H1 (cell line): ENCODE results near the gene FAM83F. TPM values are rescaled to one million over a fixed set of nuclear protein-coding genes. Genes with fewer than 3 reads are reported as not detected.
A peak's percentile ranks its signal among the peaks of the same experiment; 100 is the strongest.

ENCODE experiments used
- CTCF ChIA-PET: fragments of 300-600 bp; sonication (Branson Sonifier 250); formaldehyde crosslinking; loops from one replicate; lab custom pipeline; 2021; ENCODE audit not compliant: partially characterized antibody; lab: Charles Lee
- POLR2A ChIA-PET: fragments of 300-600 bp; sonication (Branson Sonifier 250); formaldehyde crosslinking; loops from one replicate; lab custom pipeline; 2021; ENCODE audit warnings: inconsistent platforms; ENCODE audit not compliant: partially characterized antibody; lab: Charles Lee
- DNase-seq, 2 experiments: peaks; one replicate each; pipeline versions ENCODE4 v3.0.0 to v3.0.0-alpha.2; 2010 to 2022; ENCODE audit warnings: low spot score in 2 of 2, low read depth in 1 of 2, mixed read lengths in 1 of 2
- FAIRE-seq: peaks from 2 replicates; lab custom pipeline; 2011; peaks lifted over from hg19 to GRCh38; lab: Jason Lieb, UNC
- H2AFZ ChIP-seq: 2 replicates; pipeline ENCODE4 v1.8.1; 2012; ENCODE audit warnings: low read length, inconsistent platforms
- H2AK5ac ChIP-seq: 2 replicates; pipeline ENCODE4 v1.6.1; 2013; ENCODE audit warnings: low read depth, low read length
- H2BK120ac ChIP-seq: replicated peaks from 2 replicates; pipeline ENCODE3; 2013; ENCODE audit warnings: low read depth, low read length, inconsistent platforms
- H2BK12ac ChIP-seq: 2 replicates; pipeline ENCODE4 v1.6.1; 2013; ENCODE audit warnings: low read depth, low read length
- H2BK15ac ChIP-seq: 2 replicates; pipeline ENCODE4 v1.6.1; 2013; ENCODE audit warnings: low read length
- H2BK20ac ChIP-seq: 2 replicates; pipeline ENCODE4 v1.6.1; 2013; ENCODE audit warnings: low read length
- H2BK5ac ChIP-seq: 2 replicates; pipeline ENCODE4 v1.6.1; 2013; ENCODE audit warnings: low read depth, low read length
- H3K14ac ChIP-seq: 2 replicates; pipeline ENCODE4 v1.6.1; 2013; ENCODE audit warnings: inconsistent platforms; ENCODE audit not compliant: insufficient read length
- H3K18ac ChIP-seq: 2 replicates; pipeline ENCODE4 v1.6.1; 2013; ENCODE audit warnings: low read length; ENCODE audit errors: extremely low read depth
- H3K23ac ChIP-seq: 2 replicates; pipeline ENCODE4 v1.6.1; 2013; ENCODE audit warnings: inconsistent platforms; ENCODE audit not compliant: insufficient read length
- H3K23me2 ChIP-seq: 2 replicates; pipeline ENCODE4 v1.6.1; 2013; ENCODE audit warnings: low read depth, low read length
- H3K27ac ChIP-seq: 2 replicates; pipeline ENCODE4 v1.6.1; 2011; ENCODE audit warnings: low read depth, low read length, inconsistent platforms
- H3K27me3 ChIP-seq, 4 experiments: replicated peaks in 1 of 4; 1 replicate in 1 of 4; 2 replicates in 3 of 4; pipeline versions ENCODE4 v1.6.1 to v1.8.1; 2011 to 2013; ENCODE audit warnings: low read length in 3 of 4, mild to moderate bottlenecking in 3 of 4, inconsistent platforms in 2 of 4, mixed read lengths in 2 of 4, moderate library complexity in 1 of 4; ENCODE audit not compliant: control insufficient read depth in 3 of 4, insufficient read depth in 3 of 4; ENCODE audit errors: extremely low read depth in 1 of 4
- H3K36me3 ChIP-seq, 4 experiments: 2 replicates each; pipeline versions ENCODE4 v1.6.1 to v1.8.1; 2011 to 2013; ENCODE audit warnings: mild to moderate bottlenecking in 4 of 4, low read length in 3 of 4, moderate library complexity in 2 of 4, control low read depth in 1 of 4, inconsistent platforms in 1 of 4; ENCODE audit not compliant: insufficient read depth in 4 of 4, control insufficient read depth in 2 of 4
- H3K4ac ChIP-seq: replicated peaks from 2 replicates; pipeline ENCODE3; 2013; ENCODE audit warnings: low read length, low read depth, mixed read lengths, inconsistent platforms; ENCODE audit not compliant: insufficient read length
- H3K4me1 ChIP-seq, 4 experiments: replicated peaks in 1 of 4; 1 replicate in 1 of 4; 2 replicates in 3 of 4; pipeline versions ENCODE4 v1.6.1 to v1.8.1; 2011 to 2013; ENCODE audit warnings: low read length in 3 of 4, inconsistent platforms in 2 of 4, mixed read lengths in 1 of 4; ENCODE audit not compliant: insufficient read depth in 4 of 4, control insufficient read depth in 3 of 4
- H3K4me2 ChIP-seq, 2 experiments: 2 replicates each; pipeline versions ENCODE4 v1.6.1 to v1.8.1; 2011 to 2013; ENCODE audit warnings: low read depth in 2 of 2, low read length in 2 of 2, control low read depth in 1 of 2, inconsistent platforms in 1 of 2, mild to moderate bottlenecking in 1 of 2; ENCODE audit not compliant: insufficient read depth in 1 of 2
- H3K4me3 ChIP-seq, 4 experiments: fragments of 200-600, 300-600 bp in 1 of 4; sonication (generic), shearing (Covaris generic), sonication (Bioruptor Twin) in 1 of 4; 2 replicates each; pipeline versions ENCODE4 v1.5.1 to v1.8.1; 2011 to 2016; ENCODE audit warnings: low read length in 4 of 4, low read depth in 3 of 4, control low read depth in 2 of 4, inconsistent platforms in 2 of 4, mild to moderate bottlenecking in 2 of 4, mixed read lengths in 1 of 4, moderate library complexity in 1 of 4; ENCODE audit not compliant: insufficient read depth in 2 of 4; ENCODE audit errors: extremely low read depth in 1 of 4
- H3K56ac ChIP-seq: replicated peaks from 2 replicates; pipeline ENCODE3; 2013; ENCODE audit warnings: low read depth, mild to moderate bottlenecking, mixed read lengths, low read length, inconsistent platforms; ENCODE audit not compliant: insufficient read length
- H3K79me1 ChIP-seq: 2 replicates; pipeline ENCODE4 v1.6.1; 2013; ENCODE audit warnings: low read depth, low read length, control low read depth
- H3K79me2 ChIP-seq, 2 experiments: 2 replicates each; pipeline versions ENCODE4 v1.6.1 to v1.8.1; 2012 to 2013; ENCODE audit warnings: low read length in 2 of 2, mild to moderate bottlenecking in 2 of 2, inconsistent platforms in 1 of 2; ENCODE audit not compliant: insufficient read depth in 2 of 2, control insufficient read depth in 1 of 2
- H3K9ac ChIP-seq, 4 experiments: replicated peaks in 1 of 4; 1 replicate in 1 of 4; 2 replicates in 3 of 4; pipeline versions ENCODE4 v1.6.1 to v1.8.1; 2011 to 2013; ENCODE audit warnings: low read depth in 3 of 4, low read length in 3 of 4, control low read depth in 2 of 4, mild to moderate bottlenecking in 2 of 4, moderate library complexity in 2 of 4, inconsistent platforms in 1 of 4; ENCODE audit errors: extremely low read depth in 1 of 4
- H3K9me3 ChIP-seq, 2 experiments: 2 replicates each; pipeline versions ENCODE4 v1.6.1 to v1.8.1; 2012 to 2013; ENCODE audit warnings: mild to moderate bottlenecking in 2 of 2, moderate library complexity in 2 of 2, control low read depth in 1 of 2, inconsistent platforms in 1 of 2, low read depth in 1 of 2, low read length in 1 of 2, mixed read lengths in 1 of 2; ENCODE audit not compliant: insufficient read depth in 2 of 2
- H4K20me1 ChIP-seq, 2 experiments: replicated peaks in 1 of 2; 2 replicates each; pipeline versions ENCODE3 to v1.8.1; 2011 to 2013; ENCODE audit warnings: inconsistent platforms in 2 of 2, low read length in 2 of 2, mild to moderate bottlenecking in 1 of 2; ENCODE audit not compliant: insufficient read depth in 2 of 2, control insufficient read depth in 1 of 2
- H4K5ac ChIP-seq: 2 replicates; pipeline ENCODE4 v1.6.1; 2013; ENCODE audit warnings: low read length, low read depth, mixed read lengths, inconsistent platforms; ENCODE audit not compliant: insufficient read length
- H4K8ac ChIP-seq: 2 replicates; pipeline ENCODE4 v1.8.0; 2013; ENCODE audit warnings: mild to moderate bottlenecking, moderate library complexity, low read length, inconsistent platforms; ENCODE audit not compliant: insufficient read depth; ENCODE audit errors: extremely low read depth
- H4K91ac ChIP-seq: replicated peaks from 2 replicates; pipeline ENCODE3; 2013; ENCODE audit warnings: low read length, mixed read lengths, inconsistent platforms; ENCODE audit not compliant: insufficient read length
- BACH1 ChIP-seq: IDR thresholded peaks from 2 replicates; pipeline ENCODE4 v1.6.1; 2012; ENCODE audit warnings: low read length, improper control_type of control experiment
- CHD2 ChIP-seq: IDR thresholded peaks from 2 replicates; pipeline ENCODE4 v1.6.1; 2012; ENCODE audit warnings: low read length, improper control_type of control experiment
- E2F6 ChIP-seq: IDR thresholded peaks from 2 replicates; pipeline ENCODE4 v1.6.1; 2012; ENCODE audit warnings: inconsistent platforms
- EZH2 ChIP-seq: fragments of 200-600 bp; sonication (generic); IDR thresholded peaks from 2 replicates; pipeline ENCODE4 v1.7.1; 2012; ENCODE audit warnings: low read depth, mild to moderate bottlenecking, moderate library complexity, low read length, inconsistent platforms; ENCODE audit not compliant: severe bottlenecking
- GABPA ChIP-seq: IDR thresholded peaks from 2 replicates; pipeline ENCODE4 v1.6.1; 2011; ENCODE audit warnings: mild to moderate bottlenecking, low read length, moderate library complexity, borderline replicate concordance; ENCODE audit not compliant: insufficient read depth
- GTF2F1 ChIP-seq: IDR thresholded peaks from 2 replicates; pipeline ENCODE4 v1.6.1; 2012; ENCODE audit warnings: low read depth, low read length, improper control_type of control experiment, borderline replicate concordance
- HDAC6 ChIP-seq: IDR thresholded peaks from one replicate; pipeline ENCODE4 v1.7.1; 2012; ENCODE audit warnings: low read depth, mild to moderate bottlenecking, inconsistent platforms, low read length, moderate library complexity
- JUN ChIP-seq: IDR thresholded peaks from 2 replicates; pipeline ENCODE4 v1.6.1; 2011; ENCODE audit warnings: low read depth, mild to moderate bottlenecking, improper control_type of control experiment, low read length
- KDM5A ChIP-seq: fragments of 200-600 bp; IDR thresholded peaks from 2 replicates; pipeline ENCODE4 v1.7.1; 2012; ENCODE audit warnings: mild to moderate bottlenecking, low read length, inconsistent platforms, mixed read lengths
- POLR2A ChIP-seq, 2 experiments: IDR thresholded peaks; 1 replicate in 1 of 2; 2 replicates in 1 of 2; pipeline ENCODE4 v1.6.1; 2011; ENCODE audit warnings: low read depth in 2 of 2, low read length in 2 of 2, mild to moderate bottlenecking in 2 of 2; ENCODE audit errors: control extremely low read depth in 1 of 2
- POLR2AphosphoS5 ChIP-seq: IDR thresholded peaks from 2 replicates; pipeline ENCODE4 v1.6.1; 2011; ENCODE audit warnings: low read depth, low read length
- RBBP5 ChIP-seq: IDR thresholded peaks from 2 replicates; pipeline ENCODE4 v1.7.1; 2012; ENCODE audit warnings: low read depth, mild to moderate bottlenecking, inconsistent platforms, low read length, moderate library complexity, borderline replicate concordance
- SP4 ChIP-seq: IDR thresholded peaks from 2 replicates; pipeline ENCODE4 v1.6.1; 2012; ENCODE audit warnings: low read length, inconsistent platforms
- WGBS, 2 experiments: shearing (Covaris generic) in 1 of 2; methylation state at CpG; one replicate each; pipeline versions ENCODE4 v1.1.6 to v1.1.7; 2013 to 2015; ENCODE audit warnings: low lambda C conversion rate in 2 of 2, mixed read lengths in 2 of 2, inconsistent platforms in 1 of 2, low coverage in 1 of 2, missing lambda C conversion rate in 1 of 2; ENCODE audit not compliant: insufficient replicate concordance in 2 of 2, insufficient coverage in 1 of 2, insufficient read length in 1 of 2; ENCODE audit errors: extremely low coverage in 1 of 2, missing lambda C conversion rate in 1 of 2; 5-methylcytosine and 5-hydroxymethylcytosine counted together
- polyA plus RNA-seq, 7 experiments: library from polyadenylated mRNA; depleted of rRNA in 3 of 7; stranded (reverse) in 5 of 7; unstranded in 2 of 7; fragments of >200 nt in 5 of 7; fragments of 200-250 nt in 2 of 7; gene quantifications; 1 replicate in 5 of 7; 2 replicates in 1 of 7; 4 replicates in 1 of 7; pipeline versions ENCODE4 v1.2.1 to v1.2.3, GENCODE V29; 2011 to 2013; ENCODE audit warnings: missing spikeins in 2 of 7, mixed read lengths in 2 of 7
- total RNA-seq: library from RNA; stranded (reverse); fragmentation: NEBNext Ultra II Directional; extraction: Animal tissue kit (Norgen Biotek cat#: 25700); gene quantifications from 2 replicates; pipeline ENCODE4 v1.2.1, GENCODE V29; 2021
- TF ChIP-seq, protein P1 (sequence below): IDR thresholded peaks from 2 replicates; pipeline ENCODE4 v1.6.1; 2011; ENCODE audit warnings: low read depth, mild to moderate bottlenecking, low read length; ENCODE audit not compliant: insufficient read depth

The FAM83F gene
- total and polyA plus RNA-seq, 2 of the 8 experiments (the other 6 are each of a cell fraction or from before 2014, with no cell fraction given), result 8.6 to 18.9 TPM

DNA sequence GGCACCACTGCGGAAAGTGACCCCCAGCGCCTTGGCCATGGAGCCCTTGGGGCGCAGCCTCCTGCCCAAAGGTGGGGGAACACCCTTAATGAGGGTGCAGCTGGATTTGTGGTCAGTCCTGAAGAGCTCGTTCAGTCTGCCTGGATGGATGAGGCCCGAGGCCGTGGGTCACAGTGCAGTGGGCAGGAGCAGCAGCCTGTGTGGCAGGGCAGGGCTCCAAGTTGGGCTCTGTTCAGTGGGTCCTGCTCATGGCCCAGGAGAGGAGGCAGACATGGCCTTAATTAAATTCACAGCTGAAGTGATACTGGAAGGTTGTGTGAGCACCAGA lies 33.3 kb downstream of the FAM83F start:
- no peak overlapping the region for H2BK120ac ChIP-seq
- no peak overlapping the region for H4K5ac ChIP-seq
- no peak for FAIRE-seq
- no peak overlapping the region for H3K4me2 ChIP-seq
- H2BK15ac ChIP-seq, result no peak overlapping the region
- no peak overlapping the region for H3K27ac ChIP-seq
- H3K36me3 ChIP-seq, result no peaks in the 10 kb centered on the region; a peak in 1 of 8 replicates
- H2BK5ac ChIP-seq, result no peak overlapping the region
- no peaks in the 10 kb centered on the region for H3K9me3 ChIP-seq
- no peak overlapping the region for H2BK12ac ChIP-seq
- no peaks in the 10 kb centered on the region for H3K27me3 ChIP-seq
- H2AFZ ChIP-seq, result no peak overlapping the region
- H3K14ac ChIP-seq, result no peak overlapping the region
- H3K79me2 ChIP-seq, result no peaks in the 10 kb centered on the region
- H4K91ac ChIP-seq, result peak overlapping the region; percentile 35
- DNase-seq, result no peak
- WGBS, 2 experiments, result 86% methylated on average over 6 of the region's 6 CpGs; no CpG with 5 or more reads in 1 of the 2 experiments
- H3K4ac ChIP-seq, result no peak overlapping the region
- H4K8ac ChIP-seq, result peak overlapping the region; percentile 36; the same call in 1 of the 2 replicates
- no peak overlapping the region for H3K18ac ChIP-seq
- H3K79me1 ChIP-seq, result no peaks in the 10 kb centered on the region
- no peaks in the 10 kb centered on the region for H3K23me2 ChIP-seq
- H4K20me1 ChIP-seq, result peaks cover 2 to 8% of the 10 kb centered on the region in 2 experiments
- no peak overlapping the region for H3K4me3 ChIP-seq
- POLR2A ChIA-PET, result interaction anchor here (1.6 to 2.0 kb wide), 2 partner anchors 11 to 16 kb away, joined by 4 to 7 read pairs; no protein-coding TSS in a partner anchor
- H2AK5ac ChIP-seq, result no peak overlapping the region
- CTCF ChIA-PET, result interaction anchor here (0.7 to 13.2 kb wide), 16 partner anchors 9 to 493 kb away, joined by 3 to 159 read pairs (median 5); no protein-coding TSS in a partner anchor
- H3K9ac ChIP-seq, result no peak overlapping the region
- peaks cover 0 to 9% (median 4%) of the 10 kb centered on the region in 4 experiments; a peak in 4 of 7 replicates for H3K4me1 ChIP-seq
- no peak overlapping the region for H3K23ac ChIP-seq
- H2BK20ac ChIP-seq, result no peak overlapping the region
- H3K56ac ChIP-seq, result no peak overlapping the region
- TF ChIP-seq GTF2F1 (no peak), E2F6 (no peak), JUN (no peak), CHD2 (no peak), RBBP5 (no peak), EZH2 (no peak), KDM5A (no peak), POLR2A (IDR thresholded peaks at IDR 0.05; ENCODE audit: control extremely low read depth in 1 of 2, low read depth in 2 of 2, low read length in 2 of 2) (no peak), POLR2AphosphoS5 (no peak), GABPA (no peak), BACH1 (no peak), HDAC6 (no peak), SP4 (no peak)
- TF ChIP-seq, protein P1, sequence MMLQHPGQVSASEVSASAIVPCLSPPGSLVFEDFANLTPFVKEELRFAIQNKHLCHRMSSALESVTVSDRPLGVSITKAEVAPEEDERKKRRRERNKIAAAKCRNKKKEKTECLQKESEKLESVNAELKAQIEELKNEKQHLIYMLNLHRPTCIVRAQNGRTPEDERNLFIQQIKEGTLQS, result no peak
